K562 (cell line): ENCODE data around the gene CADM2. TPM values are rescaled to one million over a fixed set of nuclear protein-coding genes. Genes with fewer than 3 reads are reported as not detected.

ENCODE experiments used
- ATAC-seq: fragments of 200-7000 bp; cut with Tn5 transposase; 3 replicates; pipeline ENCODE4 v1.9.1; 2020; ENCODE audit warnings: moderate library complexity
- BruUV-seq: library from RNA; stranded (reverse); fragments of 400-500 nt; replicated peaks from 2 replicates; lab custom pipeline; 2021; lab: Mats Ljungman, UMichigan
- CTCF ChIA-PET: fragments of 300-600 bp; formaldehyde crosslinking; extraction: SDS; loops from one replicate; lab custom pipeline; 2021; ENCODE audit warnings: low intra/inter-chr PET ratio; lab: Yijun Ruan, JAX
- POLR2A ChIA-PET: fragments of 300-600, 350-650 bp; sonication (Branson Sonifier 250); formaldehyde crosslinking; extraction: SDS; loops from one replicate; lab custom pipeline; 2021; ENCODE audit warnings: antibody characterized with exemption, inconsistent platforms; lab: Yijun Ruan, JAX
- DNase-seq, 4 experiments: peaks; one replicate each; pipeline versions ENCODE4 v3.0.0 to v3.0.0-alpha.2; 2011 to 2018; ENCODE audit warnings: low spot score in 3 of 4, mixed read lengths in 3 of 4; ENCODE audit errors: extremely low read depth in 1 of 4
- FAIRE-seq: peaks from 2 replicates; lab custom pipeline; 2011; peaks lifted over from hg19 to GRCh38; lab: Jason Lieb, UNC
- H2AFZ ChIP-seq: 2 replicates; pipeline ENCODE4 v1.6.0; 2011; ENCODE audit warnings: low read depth, low read length, control low read depth, inconsistent platforms
- H3K27ac ChIP-seq: fragments of 200-600 bp; 3 replicates; pipeline ENCODE4 v1.8.0; 2011; ENCODE audit warnings: low read depth, mild to moderate bottlenecking, control low read depth, inconsistent platforms, low read length, moderate library complexity, mixed read lengths; ENCODE audit errors: extremely low read depth
- H3K27me3 ChIP-seq, 2 experiments: fragments of 300-600 bp in 1 of 2; 2 replicates in 1 of 2; 3 replicates in 1 of 2; pipeline versions ENCODE4 v1.6.0 to v1.8.0; 2011; ENCODE audit warnings: inconsistent platforms in 2 of 2, low read length in 2 of 2, mild to moderate bottlenecking in 1 of 2, mixed read lengths in 1 of 2, moderate library complexity in 1 of 2; ENCODE audit not compliant: control insufficient read depth in 2 of 2, insufficient read depth in 2 of 2
- H3K36me3 ChIP-seq: fragments of 300-600 bp; 3 replicates; pipeline ENCODE4 v1.8.0; 2011; ENCODE audit warnings: mild to moderate bottlenecking, low read length, inconsistent platforms; ENCODE audit not compliant: control insufficient read depth, insufficient read depth
- H3K4me1 ChIP-seq, 2 experiments: fragments of 200-600 bp in 1 of 2; replicated peaks in 1 of 2; 2 replicates in 1 of 2; 3 replicates in 1 of 2; pipeline versions ENCODE4 v1.5.1 to v1.8.0; 2011; ENCODE audit warnings: inconsistent platforms in 2 of 2, low read length in 2 of 2, mild to moderate bottlenecking in 1 of 2, mixed read lengths in 1 of 2, moderate library complexity in 1 of 2; ENCODE audit not compliant: control insufficient read depth in 2 of 2, insufficient read depth in 2 of 2
- H3K4me2 ChIP-seq: 2 replicates; pipeline ENCODE4 v1.6.1; 2011; ENCODE audit warnings: low read length, control low read depth, inconsistent platforms, mixed read lengths; ENCODE audit not compliant: insufficient read depth
- H3K4me3 ChIP-seq: fragments of 200-600 bp; sonication (generic), shearing (Covaris generic); 2 replicates; pipeline ENCODE4 v1.5.1; 2016; ENCODE audit warnings: control low read depth, inconsistent platforms
- H3K79me2 ChIP-seq: fragments of 200-600 bp; 3 replicates; pipeline ENCODE4 v1.8.0; 2011; ENCODE audit warnings: low read length, inconsistent platforms; ENCODE audit not compliant: control insufficient read depth, insufficient read depth
- H3K9ac ChIP-seq, 2 experiments: 2 replicates each; pipeline versions ENCODE4 v1.6.0 to v1.6.1; 2011; ENCODE audit warnings: low read depth in 2 of 2, low read length in 2 of 2, control low read depth in 1 of 2, inconsistent platforms in 1 of 2, mild to moderate bottlenecking in 1 of 2, mixed read lengths in 1 of 2; ENCODE audit not compliant: insufficient read depth in 1 of 2
- H3K9me1 ChIP-seq: one replicate; pipeline ENCODE4 v1.6.0; 2011; ENCODE audit warnings: inconsistent platforms, mild to moderate bottlenecking, low read length, moderate library complexity; ENCODE audit not compliant: control insufficient read depth, insufficient read depth
- H3K9me3 ChIP-seq: replicated peaks from 2 replicates; pipeline ENCODE4 v1.5.1; 2011; ENCODE audit warnings: low read depth, low read length, inconsistent platforms; ENCODE audit not compliant: control insufficient read depth, insufficient read depth
- H4K20me1 ChIP-seq: replicated peaks from 2 replicates; pipeline ENCODE4 v1.6.1; 2011; ENCODE audit warnings: low read length, inconsistent platforms, mixed read lengths; ENCODE audit not compliant: control insufficient read depth, insufficient read depth
- ARHGAP35 ChIP-seq: fragments of 450-650 bp; IDR thresholded peaks from 2 replicates; pipeline ENCODE4 v1.6.1; 2018; ENCODE audit not compliant: partially characterized antibody
- CBFA2T3 ChIP-seq: fragments of 450-650 bp; IDR thresholded peaks from 2 replicates; pipeline ENCODE4 v1.6.1; 2017
- HDAC1 ChIP-seq, 2 experiments: fragments of 450-650 bp; IDR thresholded peaks; 2 replicates each; pipeline ENCODE4 v1.6.1; 2016 to 2017; ENCODE audit warnings: inconsistent platforms in 1 of 2, mild to moderate bottlenecking in 1 of 2, moderate library complexity in 1 of 2
- HES1 ChIP-seq: fragments of 450-650 bp; IDR thresholded peaks from 2 replicates; pipeline ENCODE4 v1.6.1; 2016; ENCODE audit warnings: low read depth, mild to moderate bottlenecking, moderate library complexity
- MLX ChIP-seq, 2 experiments: fragments of 450-650 bp in 1 of 2; sonication (generic) in 1 of 2; formaldehyde crosslinking; conservative IDR thresholded peaks; 2 replicates each; pipeline versions ENCODE4 v1.4.0 to v1.8.1; 2020 to 2022; ENCODE audit warnings: mild to moderate bottlenecking in 1 of 2, missing genetic modification reagents in 1 of 2
- PBX2 ChIP-seq, 2 experiments: IDR thresholded peaks in 1 of 2; conservative IDR thresholded peaks in 1 of 2; 2 replicates each; pipeline ENCODE4 v1.6.1; 2016; ENCODE audit warnings: low read depth in 2 of 2, mild to moderate bottlenecking in 1 of 2, missing compliant biosample characterization in 1 of 2, missing genetic modification characterization in 1 of 2, moderate library complexity in 1 of 2
- PHF21A ChIP-seq: fragments of 450-650 bp; IDR thresholded peaks from 2 replicates; pipeline ENCODE4 v1.6.1; 2017; ENCODE audit warnings: low read depth, borderline replicate concordance
- PML ChIP-seq: IDR thresholded peaks from 2 replicates; pipeline ENCODE4 v1.6.1; 2012; ENCODE audit warnings: low read length, inconsistent platforms
- POLR2A ChIP-seq: fragments of 450-650 bp; conservative IDR thresholded peaks from 2 replicates; pipeline ENCODE4 v1.6.1; 2016
- PTBP1 ChIP-seq: fragments of 200-400 bp; formaldehyde crosslinking; IDR thresholded peaks from 2 replicates; pipeline ENCODE4 v1.6.1; 2017; ENCODE audit warnings: low read depth, low read length
- SAFB2 ChIP-seq: fragments of 200-400 bp; formaldehyde crosslinking; IDR thresholded peaks from 2 replicates; pipeline ENCODE4 v1.6.1; 2018; ENCODE audit warnings: borderline replicate concordance, low read length, low read depth, moderate library complexity; ENCODE audit not compliant: severe bottlenecking
- SMAD1 ChIP-seq: fragments of 150-350 bp; IDR thresholded peaks from 2 replicates; pipeline ENCODE4 v1.6.1; 2014; ENCODE audit warnings: low read length, low read depth; ENCODE audit not compliant: partially characterized antibody
- STAT5A ChIP-seq: IDR thresholded peaks from 2 replicates; pipeline ENCODE4 v1.6.1; 2012; ENCODE audit warnings: low read length, inconsistent platforms, borderline replicate concordance
- ZFP1 ChIP-seq: fragments of 450-650 bp; formaldehyde crosslinking; IDR thresholded peaks from 2 replicates; pipeline ENCODE4 v1.4.0; 2020; ENCODE audit warnings: mild to moderate bottlenecking, mixed read lengths
- ZNF668 ChIP-seq: fragments of 250-450 bp; sonication (Bioruptor Pico); IDR thresholded peaks from 2 replicates; pipeline ENCODE4 v1.8.0; 2022; ENCODE audit warnings: mild to moderate bottlenecking, inconsistent platforms
- WGBS: fragments of 100-300 bp; shearing (Covaris generic); methylation state at CpG from one replicate; pipeline ENCODE4 v1.1.6; 2016; ENCODE audit warnings: low coverage, mixed read lengths; ENCODE audit not compliant: insufficient coverage; ENCODE audit errors: missing lambda C conversion rate; 5-methylcytosine and 5-hydroxymethylcytosine counted together
- in situ Hi-C: fragments of 300-500 bp; cut with MboI; formaldehyde crosslinking; loops from 4 replicates; pipeline ENCODE4 v1.15.0; 2018; ENCODE audit warnings: inconsistent platforms, mixed read lengths
- intact Hi-C: fragments of 100-400 bp; cut with micrococcal nuclease; formaldehyde crosslinking; loops from 2 replicates; pipeline ENCODE4 v1.14.2; 2022
- polyA plus RNA-seq, 8 experiments: library from polyadenylated mRNA; depleted of rRNA in 4 of 8; stranded (reverse) in 5 of 8; unstranded in 3 of 8; fragments of >200 nt; fragmentation: Nextera tagmentation in 2 of 8; fragmentation: Illumina TruSeq in 1 of 8; extraction: Ambion mirVana in 2 of 8; extraction: Trizol in 1 of 8; gene quantifications; 2 replicates each; pipeline versions ENCODE4 v1.2.1 to v1.2.3, GENCODE V29; 2011 to 2014; ENCODE audit warnings: inconsistent platforms in 1 of 8, missing spikeins in 1 of 8
- total RNA-seq, 7 experiments: library from RNA; depleted of rRNA in 6 of 7; stranded (reverse); fragments of >200 nt in 6 of 7; fragmentation: Illumina TruSeq in 2 of 7; extraction: Trizol in 2 of 7; gene quantifications; 2 replicates each; pipeline versions ENCODE4 v1.2.1 to v1.2.3, GENCODE V29; 2011 to 2021; ENCODE audit warnings: low replicate concordance in 1 of 7

The CADM2 gene
- total and polyA plus RNA-seq, 9 of the 15 experiments (the other 6 are each of a cell fraction or from before 2014, with no cell fraction given): 0.11 to 3.2 (median 0.95) TPM

GRCh38 chr3:85342915-85343314 lies 384.1 kb downstream of the CADM2 start (continued):
- TF ChIP-seq PBX2 (CRISPR knock-in tag; IDR thresholded peaks at IDR 0.05; ENCODE audit: low read depth) (no peak), PBX2 (tag; conservative IDR thresholded peaks at IDR 0.05; ENCODE audit: low read depth) (peak; percentile 56)

- intact Hi-C loops (no loop called here), in situ Hi-C loops (no loop called here)
- H2AFZ ChIP-seq: no peak overlapping the region
- no peaks in the 10 kb centered on the region for H3K9me1 ChIP-seq
- H3K36me3 ChIP-seq: no peaks in the 10 kb centered on the region
- no peaks in the 10 kb centered on the region for H3K4me1 ChIP-seq
- FAIRE-seq (no peak), ATAC-seq (no peak), DNase-seq (no peak)
- TF ChIP-seq HES1 (no peak), PML (no peak), ZFP1 (no peak), SAFB2 (no peak), PTBP1 (no peak), POLR2A (no peak), MLX (CRISPR knock-in tag; conservative IDR thresholded peaks at IDR 0.05) (no peak), PHF21A (no peak), ARHGAP35 (no peak), STAT5A (no peak), HDAC1 (IDR thresholded peaks at IDR 0.05) (no peak), CBFA2T3 (no peak), SMAD1 (no peak), ZNF668 (CRISPR knock-in tag) (no peak)
- ChIA-PET CTCF (no interaction called here), POLR2A (no interaction called here)
- H3K27ac ChIP-seq: no peak overlapping the region
- no peak overlapping the region for H3K4me3 ChIP-seq
- WGBS: 0% methylated on average over 3 of the region's 4 CpGs
- no peak overlapping the region for H3K9ac ChIP-seq
- no peaks in the 10 kb centered on the region for H3K79me2 ChIP-seq
- H4K20me1 ChIP-seq: no peaks in the 10 kb centered on the region
- H3K9me3 ChIP-seq: no peaks in the 10 kb centered on the region
- no peaks in the 10 kb centered on the region for H3K27me3 ChIP-seq
- no peak overlapping the region for H3K4me2 ChIP-seq
- BruUV-seq: no TSS peak
These were observed 396.8 kb downstream of the CADM2 start for GRCh38 chr3:85355572-85355971.
